IPS-15b (cell line): Measurements from ENCODE around the gene IQGAP2.

Source experiments
- H3K27me3 ChIP-seq: one replicate; pipeline ENCODE4 v1.6.1; 2013; ENCODE audit warnings: low read length; ENCODE audit not compliant: control insufficient read depth, insufficient read depth
- H3K36me3 ChIP-seq: one replicate; pipeline ENCODE4 v1.6.1; 2013; ENCODE audit warnings: low read length; ENCODE audit not compliant: control insufficient read depth, insufficient read depth
- H3K4me1 ChIP-seq: one replicate; pipeline ENCODE4 v1.6.1; 2013; ENCODE audit warnings: mild to moderate bottlenecking, low read length; ENCODE audit not compliant: control insufficient read depth, insufficient read depth
- H3K4me3 ChIP-seq: one replicate; pipeline ENCODE4 v1.5.1; 2013; ENCODE audit warnings: low read depth, low read length
- H3K9ac ChIP-seq: one replicate; pipeline ENCODE4 v1.6.1; 2013; ENCODE audit warnings: low read depth, mild to moderate bottlenecking, low read length
- H3K9me3 ChIP-seq: one replicate; pipeline ENCODE4 v1.6.1; 2013; ENCODE audit warnings: mild to moderate bottlenecking, low read length; ENCODE audit not compliant: control insufficient read depth, insufficient read depth

IQGAP2 gene

DNA sequence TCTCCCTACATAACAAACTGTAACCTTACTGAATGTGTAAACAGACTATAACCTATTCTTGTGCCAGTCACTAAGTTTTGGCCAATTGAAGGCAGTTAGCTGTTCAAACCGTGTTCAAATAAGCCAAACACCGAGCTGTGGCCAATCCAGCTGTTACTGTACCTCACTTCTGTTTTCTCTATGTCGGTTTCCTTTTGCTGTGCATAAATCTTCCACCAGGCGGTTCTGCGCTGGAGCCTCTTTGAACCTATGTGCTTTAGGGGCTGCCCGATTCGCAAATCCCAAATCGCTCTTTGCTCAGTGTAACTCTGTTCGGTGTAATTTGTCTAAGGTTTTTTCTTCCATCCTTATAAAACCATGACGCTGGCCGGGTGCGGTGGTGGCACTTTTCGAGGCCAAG, 344.6 kb downstream of the IQGAP2 start:
- H3K4me3 ChIP-seq = no peak overlapping the region
- H3K9me3 ChIP-seq = no peaks in the 10 kb centered on the region
- no peak overlapping the region for H3K9ac ChIP-seq
- no peaks in the 10 kb centered on the region for H3K27me3 ChIP-seq
- H3K4me1 ChIP-seq = no peaks in the 10 kb centered on the region
- H3K36me3 ChIP-seq = no peaks in the 10 kb centered on the region

DNA sequence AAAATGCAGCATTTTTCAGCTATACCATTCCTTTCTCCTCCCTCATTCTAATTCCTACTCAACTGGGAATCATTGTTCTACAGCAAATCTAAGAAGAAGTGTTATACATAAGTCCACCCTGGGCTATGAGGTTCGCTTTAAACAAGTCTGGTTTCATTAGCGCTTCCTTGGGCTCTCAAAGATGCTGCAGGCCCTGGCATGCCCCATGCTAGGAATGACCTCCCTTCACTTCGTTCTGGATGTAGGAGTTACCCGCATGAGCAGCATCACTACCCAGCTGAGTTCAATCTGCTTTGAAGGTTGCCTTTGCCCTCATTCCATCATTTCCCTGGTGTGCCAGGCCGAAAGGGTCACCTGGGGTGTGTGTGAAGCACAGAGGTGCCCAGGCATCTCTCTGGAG, 348.2 kb downstream of the IQGAP2 start:
- H3K27me3 ChIP-seq = no peaks in the 10 kb centered on the region
- no peak overlapping the region for H3K9ac ChIP-seq
- H3K36me3 ChIP-seq = no peaks in the 10 kb centered on the region
- H3K4me3 ChIP-seq = no peak overlapping the region
- no peaks in the 10 kb centered on the region for H3K9me3 ChIP-seq
- H3K4me1 ChIP-seq = no peaks in the 10 kb centered on the region

DNA sequence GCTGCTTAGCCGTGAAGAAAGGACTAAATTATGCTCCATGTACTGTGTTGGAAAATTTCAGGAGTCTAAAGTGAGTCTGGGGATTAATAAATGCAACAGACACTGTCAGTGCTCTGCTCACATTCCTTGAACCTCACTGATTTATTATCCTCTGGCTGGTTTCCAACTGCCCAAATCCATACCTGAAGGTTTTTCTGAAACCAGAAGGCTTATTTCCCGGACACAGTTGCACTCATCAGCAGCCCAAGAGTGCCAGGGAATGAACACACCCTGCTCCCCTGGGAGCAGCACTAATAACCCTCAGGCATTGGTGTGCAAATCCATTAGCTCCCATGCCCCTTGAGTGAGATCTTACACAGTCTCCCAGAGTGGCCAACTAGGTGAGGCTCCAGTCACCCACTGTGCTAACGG, 351.6 kb downstream of the IQGAP2 start:
- Histone ChIP-seq H3K27me3 (no peaks in the 10 kb centered on the region), H3K36me3 (no peaks in the 10 kb centered on the region), H3K4me3 (no peak overlapping the region), H3K9ac (no peak overlapping the region), H3K4me1 (no peaks in the 10 kb centered on the region), H3K9me3 (no peaks in the 10 kb centered on the region)

DNA sequence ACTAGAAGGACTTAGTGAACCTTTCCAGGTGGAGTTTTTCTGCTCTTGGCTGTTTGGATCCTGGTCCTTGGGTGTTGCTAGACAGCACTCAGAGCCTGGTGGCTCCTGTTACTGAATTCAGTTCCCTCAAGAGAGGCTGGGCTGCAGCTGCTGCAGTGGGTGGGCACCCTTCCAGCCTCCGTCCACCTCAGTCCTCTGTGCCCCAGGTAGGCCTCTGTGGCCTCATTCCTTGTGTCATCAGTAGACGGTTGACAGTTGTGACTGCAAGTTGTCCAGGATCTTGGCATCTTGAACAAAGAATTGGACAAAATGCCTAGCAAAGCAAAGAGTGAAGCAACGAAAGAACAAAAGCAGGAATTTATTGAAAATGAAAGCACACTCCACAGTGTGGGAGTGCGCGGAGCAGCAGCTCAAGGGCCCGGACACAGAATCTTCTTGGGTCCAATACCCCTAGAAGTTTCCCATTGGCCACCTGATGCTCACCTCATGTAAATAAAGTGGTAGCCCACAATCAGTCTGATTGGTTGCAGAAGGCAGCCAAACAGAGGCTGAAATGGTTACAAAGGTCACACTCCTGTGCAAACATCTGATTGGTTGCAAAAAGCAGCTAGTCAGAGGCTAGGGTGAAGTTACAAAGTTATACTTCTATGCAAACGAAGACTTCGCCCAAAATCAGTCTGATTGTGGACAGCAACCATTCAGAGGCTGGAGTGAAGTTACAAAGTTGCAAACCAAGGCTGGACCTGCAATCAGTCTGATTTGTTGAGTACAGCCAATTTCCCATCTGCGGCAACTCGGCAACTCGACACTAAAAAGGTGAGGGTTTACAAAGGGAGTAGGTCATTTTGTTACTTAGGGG, 352.9 kb downstream of the IQGAP2 start:
- Histone ChIP-seq H3K4me1 (no peaks in the 10 kb centered on the region), H3K36me3 (no peaks in the 10 kb centered on the region), H3K9ac (no peak overlapping the region), H3K27me3 (no peaks in the 10 kb centered on the region), H3K9me3 (no peaks in the 10 kb centered on the region), H3K4me3 (no peak overlapping the region)

DNA sequence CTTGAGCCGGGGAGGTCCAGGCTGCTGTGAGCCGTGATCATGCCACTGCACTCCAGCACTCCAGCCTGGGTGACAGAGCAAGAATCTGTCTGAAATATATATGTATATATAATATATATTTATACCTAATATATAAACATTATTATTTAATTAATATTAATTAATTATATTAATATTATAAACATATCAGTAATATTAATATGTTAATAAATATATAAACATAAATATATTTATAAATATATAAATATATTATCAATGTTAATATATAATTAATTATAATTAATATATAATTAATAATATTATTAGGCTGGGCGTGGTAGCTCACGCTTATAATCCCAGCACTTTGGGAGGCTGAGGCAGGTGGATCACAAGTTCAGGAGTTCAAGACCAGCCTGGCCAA, 354.0 kb downstream of the IQGAP2 start:
- H3K4me1 ChIP-seq = no peaks in the 10 kb centered on the region
- H3K36me3 ChIP-seq = no peaks in the 10 kb centered on the region
- no peak overlapping the region for H3K9ac ChIP-seq
- H3K4me3 ChIP-seq = no peak overlapping the region
- H3K9me3 ChIP-seq = no peaks in the 10 kb centered on the region
- H3K27me3 ChIP-seq = no peaks in the 10 kb centered on the region
